GM12801 (cell line): ENCODE results near the gene LIPE.

Experiments used
- TF ChIP-seq, protein P1 (sequence below): IDR thresholded peaks from one replicate; pipeline ENCODE4 v1.5.1; 2011; ENCODE audit warnings: control low read depth; ENCODE audit not compliant: insufficient read length; ENCODE audit errors: extremely low read depth

LIPE gene

DNA sequence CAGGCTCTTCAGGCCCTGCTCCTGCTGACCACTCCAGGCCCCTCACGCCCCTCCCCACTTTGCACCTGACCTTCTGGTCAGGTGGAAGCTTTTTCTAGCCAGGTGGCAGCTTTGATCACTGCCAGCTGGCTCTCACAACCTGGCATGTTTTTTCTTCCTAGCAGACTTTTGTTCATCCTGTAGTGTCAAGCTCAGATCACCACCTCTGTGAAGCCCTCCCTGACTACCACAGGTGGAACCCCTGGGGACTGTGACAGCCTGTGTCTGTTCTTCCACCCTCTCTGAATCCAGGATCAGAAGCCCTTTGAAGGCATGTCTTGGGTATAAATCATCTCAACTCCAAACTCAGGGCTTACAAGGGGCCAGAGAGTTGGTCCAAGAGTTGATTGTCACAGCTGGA lies 26.8 kb downstream of the LIPE start:
- TF ChIP-seq, protein P1, sequence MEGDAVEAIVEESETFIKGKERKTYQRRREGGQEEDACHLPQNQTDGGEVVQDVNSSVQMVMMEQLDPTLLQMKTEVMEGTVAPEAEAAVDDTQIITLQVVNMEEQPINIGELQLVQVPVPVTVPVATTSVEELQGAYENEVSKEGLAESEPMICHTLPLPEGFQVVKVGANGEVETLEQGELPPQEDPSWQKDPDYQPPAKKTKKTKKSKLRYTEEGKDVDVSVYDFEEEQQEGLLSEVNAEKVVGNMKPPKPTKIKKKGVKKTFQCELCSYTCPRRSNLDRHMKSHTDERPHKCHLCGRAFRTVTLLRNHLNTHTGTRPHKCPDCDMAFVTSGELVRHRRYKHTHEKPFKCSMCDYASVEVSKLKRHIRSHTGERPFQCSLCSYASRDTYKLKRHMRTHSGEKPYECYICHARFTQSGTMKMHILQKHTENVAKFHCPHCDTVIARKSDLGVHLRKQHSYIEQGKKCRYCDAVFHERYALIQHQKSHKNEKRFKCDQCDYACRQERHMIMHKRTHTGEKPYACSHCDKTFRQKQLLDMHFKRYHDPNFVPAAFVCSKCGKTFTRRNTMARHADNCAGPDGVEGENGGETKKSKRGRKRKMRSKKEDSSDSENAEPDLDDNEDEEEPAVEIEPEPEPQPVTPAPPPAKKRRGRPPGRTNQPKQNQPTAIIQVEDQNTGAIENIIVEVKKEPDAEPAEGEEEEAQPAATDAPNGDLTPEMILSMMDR = no peak

GRCh38 chr19:42397263-42398166 lies 29.7 kb downstream of the LIPE start:
- TF ChIP-seq, protein P1 = no peak

DNA sequence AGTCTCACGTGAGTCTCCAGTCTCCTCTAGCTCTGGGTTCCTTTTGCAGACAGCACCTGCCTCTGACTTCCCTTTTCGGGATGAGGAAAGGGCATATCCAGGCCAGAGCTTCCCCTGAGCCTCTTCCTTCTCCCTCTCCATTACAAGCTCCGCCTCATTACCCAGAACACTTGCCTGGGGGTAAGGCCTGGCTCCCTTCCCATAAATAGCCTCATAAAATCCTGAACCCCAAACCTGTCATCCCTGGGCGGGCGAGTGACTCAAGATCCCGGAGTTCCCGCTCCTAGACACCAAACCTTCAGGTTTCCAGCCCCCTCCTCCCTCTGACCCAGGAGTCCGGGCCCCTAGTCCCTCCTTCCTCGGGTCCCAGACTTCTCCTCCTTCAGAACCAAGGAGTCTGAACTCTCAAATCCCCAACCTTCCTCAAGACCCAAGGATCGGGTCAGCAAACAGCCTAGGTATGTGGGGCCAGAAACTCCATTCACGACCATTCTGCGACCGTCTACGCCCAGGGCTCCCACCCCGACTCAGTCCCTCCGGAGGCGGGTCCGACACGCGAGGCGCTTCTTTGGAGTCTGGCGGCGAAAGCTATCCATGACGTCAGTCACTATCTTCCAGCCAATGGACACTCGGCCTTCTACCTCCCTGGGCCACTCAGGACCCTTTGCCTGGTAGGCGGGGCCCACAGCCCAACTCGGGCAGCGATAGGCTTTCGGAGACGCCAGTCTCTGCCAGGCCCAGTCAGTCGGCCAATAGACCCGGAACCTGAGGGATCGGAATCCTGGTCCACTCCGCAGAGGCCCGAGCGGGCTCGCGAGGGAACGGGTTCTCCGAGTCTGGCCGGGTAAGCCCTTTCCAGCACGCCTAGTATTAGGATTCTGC lies 30.6 kb downstream of the LIPE start:
- TF ChIP-seq, protein P1 = no peak

DNA sequence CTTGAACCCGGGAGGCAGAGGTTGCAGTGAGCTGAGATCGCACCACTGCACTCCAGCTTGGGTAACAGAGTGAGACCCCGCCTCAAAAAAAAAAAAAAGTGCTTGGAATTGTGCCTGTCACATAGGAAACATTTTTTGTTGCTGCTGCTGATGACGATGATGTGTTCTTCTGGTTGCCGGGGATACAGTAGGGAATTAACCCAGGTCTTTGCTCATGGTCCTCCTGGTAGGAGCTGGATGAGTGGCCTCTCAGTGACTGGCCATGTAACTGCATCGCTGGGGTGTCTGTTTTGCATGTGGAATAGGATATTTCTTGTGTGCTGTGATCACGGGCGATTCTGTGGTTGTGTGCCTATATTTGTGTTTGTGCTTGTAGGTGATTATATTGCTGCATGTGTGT lies 32.4 kb downstream of the LIPE start:
- TF ChIP-seq, protein P1 = no peak

- TF ChIP-seq, protein P1 = no peak
These were observed 35.0 kb downstream of the LIPE start for GRCh38 chr19:42392165-42392564.

DNA sequence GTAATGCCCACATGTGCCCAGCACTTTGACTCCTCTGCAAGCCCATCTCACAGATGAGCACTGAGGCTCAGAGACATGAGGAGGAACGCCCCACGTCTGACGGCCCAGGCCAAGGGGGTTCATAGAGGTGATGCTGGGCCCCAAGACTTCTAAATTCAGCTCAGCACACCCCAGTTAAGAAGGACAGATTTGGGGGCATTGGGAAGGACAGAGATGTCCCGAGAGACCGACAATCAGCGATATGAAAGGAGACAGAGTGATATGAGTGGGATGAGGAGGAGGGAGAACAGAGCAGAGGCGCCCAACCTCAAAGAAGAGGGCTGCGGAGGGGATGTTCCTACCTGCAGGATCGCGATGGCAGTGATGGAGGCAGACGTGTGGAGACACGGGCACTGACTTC lies 37.3 kb downstream of the LIPE start, which contains the start of gene CNFN:
CNFN (minus strand) TSS at position 399 of the 400 bp plus-strand sequence. CDS start 1,260 bp downstream, outside the sequence.
- TF ChIP-seq, protein P1 = no peak

DNA sequence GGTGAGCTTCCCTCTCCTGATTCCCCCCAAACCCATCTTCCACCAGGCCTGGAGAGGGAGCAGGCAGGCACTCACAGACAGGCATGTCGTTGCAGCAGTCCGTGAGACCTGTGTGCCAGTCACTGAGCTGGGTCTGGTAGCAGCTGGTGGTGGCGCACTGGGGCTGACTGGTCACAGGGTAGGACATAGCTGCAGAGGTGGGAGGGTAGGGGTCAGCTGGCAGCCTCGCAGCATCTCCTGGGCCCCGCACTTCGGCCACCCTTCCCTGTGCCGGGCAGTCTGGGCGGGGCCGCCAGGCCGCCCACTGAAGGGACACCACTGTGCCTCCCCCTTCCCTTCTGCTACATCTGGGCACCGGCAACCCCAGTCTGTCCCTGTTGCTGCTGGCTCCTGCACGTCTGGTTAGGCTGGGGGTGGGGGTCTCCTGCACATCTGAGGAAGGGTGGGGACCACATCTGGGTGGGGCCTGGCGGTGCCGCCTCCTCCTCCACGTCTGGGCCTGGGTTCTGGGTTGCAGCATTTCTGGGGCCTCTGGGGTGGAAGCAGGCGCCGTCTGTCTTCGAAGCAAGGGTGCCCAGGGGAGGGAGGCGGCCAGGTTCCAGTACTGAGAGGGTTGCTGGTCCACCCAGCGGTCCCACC lies 38.2 kb downstream of the LIPE start:
- TF ChIP-seq, protein P1 = no peak
